ENCODE data around the gene SCYGR7.

- TF ChIP-seq PKNOX1 (IDR thresholded peaks at IDR 0.05): no peak
- TF ChIP-seq SREBF1 (IDR thresholded peaks at IDR 0.05; ENCODE audit: low read length): no peak
- no peak for TF ChIP-seq SIN3A (IDR thresholded peaks at IDR 0.05; ENCODE audit: low read depth, low read length)
- TF ChIP-seq, protein P1, sequence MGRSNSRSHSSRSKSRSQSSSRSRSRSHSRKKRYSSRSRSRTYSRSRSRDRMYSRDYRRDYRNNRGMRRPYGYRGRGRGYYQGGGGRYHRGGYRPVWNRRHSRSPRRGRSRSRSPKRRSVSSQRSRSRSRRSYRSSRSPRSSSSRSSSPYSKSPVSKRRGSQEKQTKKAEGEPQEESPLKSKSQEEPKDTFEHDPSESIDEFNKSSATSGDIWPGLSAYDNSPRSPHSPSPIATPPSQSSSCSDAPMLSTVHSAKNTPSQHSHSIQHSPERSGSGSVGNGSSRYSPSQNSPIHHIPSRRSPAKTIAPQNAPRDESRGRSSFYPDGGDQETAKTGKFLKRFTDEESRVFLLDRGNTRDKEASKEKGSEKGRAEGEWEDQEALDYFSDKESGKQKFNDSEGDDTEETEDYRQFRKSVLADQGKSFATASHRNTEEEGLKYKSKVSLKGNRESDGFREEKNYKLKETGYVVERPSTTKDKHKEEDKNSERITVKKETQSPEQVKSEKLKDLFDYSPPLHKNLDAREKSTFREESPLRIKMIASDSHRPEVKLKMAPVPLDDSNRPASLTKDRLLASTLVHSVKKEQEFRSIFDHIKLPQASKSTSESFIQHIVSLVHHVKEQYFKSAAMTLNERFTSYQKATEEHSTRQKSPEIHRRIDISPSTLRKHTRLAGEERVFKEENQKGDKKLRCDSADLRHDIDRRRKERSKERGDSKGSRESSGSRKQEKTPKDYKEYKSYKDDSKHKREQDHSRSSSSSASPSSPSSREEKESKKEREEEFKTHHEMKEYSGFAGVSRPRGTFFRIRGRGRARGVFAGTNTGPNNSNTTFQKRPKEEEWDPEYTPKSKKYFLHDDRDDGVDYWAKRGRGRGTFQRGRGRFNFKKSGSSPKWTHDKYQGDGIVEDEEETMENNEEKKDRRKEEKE (IDR thresholded peaks at IDR 0.05): no peak
- TF ChIP-seq EP300 (IDR thresholded peaks at IDR 0.05; ENCODE audit: borderline replicate concordance in 1 of 2, control insufficient read depth in 1 of 2, low read depth in 2 of 2, low read length in 2 of 2): no peak
- TF ChIP-seq BACH1 (IDR thresholded peaks at IDR 0.05; ENCODE audit: borderline replicate concordance): no peak
Observed at GRCh38 chr2:227701556-227701955, 26.6 kb upstream of the SCYGR7 start.

Measured in GM12878 (cell line).